CD1c-positive myeloid dendritic cell (primary cell): Measurements from ENCODE around the gene LCN10.
A peak's percentile ranks its signal among the peaks of the same experiment; 100 is the strongest.
"Not testable (repeated sequence)": the region's sequence is repeated elsewhere in the genome, so short reads cannot be mapped to it uniquely, and the experiment has no call there.

Experiments
- DNase-seq: peaks from one replicate; pipeline ENCODE4 v3.0.0-alpha.2; 2016; ENCODE audit errors: extremely low spot score

The LCN10 gene

GRCh38 chr9:136720251-136720897 lies 22.4 kb downstream of the LCN10 start:
- no peak for DNase-seq

- peak; percentile 77 for DNase-seq
Observed at GRCh38 chr9:136719195-136719880, 23.4 kb downstream of the LCN10 start.

GRCh38 chr9:136718345-136719194 lies 24.2 kb downstream of the LCN10 start:
- DNase-seq: no peak

- DNase-seq: no peak
Observed at GRCh38 chr9:136717399-136717798, 25.3 kb downstream of the LCN10 start.

GRCh38 chr9:136714893-136715274 lies 27.9 kb downstream of the LCN10 start:
- DNase-seq: no peak

GRCh38 chr9:136714096-136714892 lies 28.4 kb downstream of the LCN10 start:
- DNase-seq: no peak

- no peak for DNase-seq
Observed at GRCh38 chr9:136713550-136713949, 29.2 kb downstream of the LCN10 start.

- no peak for DNase-seq
Observed at GRCh38 chr9:136712690-136713544, 29.8 kb downstream of the LCN10 start.

GRCh38 chr9:136711751-136712689 lies 30.7 kb downstream of the LCN10 start, which contains the start of gene DIPK1B:
DIPK1B (plus strand) TSS chr9:136712572; CDS start chr9:136712666, 94 bp downstream.
- no peak for DNase-seq

GRCh38 chr9:136711219-136711648 lies 31.5 kb downstream of the LCN10 start:
- DNase-seq: not testable (repeated sequence)

- DNase-seq: no peak
Observed at GRCh38 chr9:136710543-136710942, 32.2 kb downstream of the LCN10 start.

- no peak for DNase-seq
Observed at GRCh38 chr9:136709454-136710109, 33.2 kb downstream of the LCN10 start.

GRCh38 chr9:136707849-136708517 lies 34.8 kb downstream of the LCN10 start:
- no peak for DNase-seq

GRCh38 chr9:136707011-136707410 lies 35.7 kb downstream of the LCN10 start:
- DNase-seq: no peak

- DNase-seq: peak; percentile 71
Observed at GRCh38 chr9:136705564-136705963, 37.2 kb downstream of the LCN10 start.

- not testable (repeated sequence) for DNase-seq
Observed at GRCh38 chr9:136704741-136705140, 38.0 kb downstream of the LCN10 start.

- peak; percentile 74 for DNase-seq
Observed at GRCh38 chr9:136703276-136703860, 39.4 kb downstream of the LCN10 start.

GRCh38 chr9:136701668-136702053 lies 41.1 kb downstream of the LCN10 start:
- no peak for DNase-seq
